Mesenchymal stem cell (in vitro differentiated cells and primary cell): ENCODE measurements around the gene ODF2.
A peak's percentile ranks its signal among the peaks of the same experiment; 100 is the strongest.
"Not testable (repeated sequence)": the region's sequence is repeated elsewhere in the genome, so short reads cannot be mapped to it uniquely, and the experiment has no call there.

Experiments used
- DNase-seq: peaks from one replicate; pipeline ENCODE4 v3.0.0-alpha.2; 2013
- H2AFZ ChIP-seq: one replicate; pipeline ENCODE4 v1.6.1; 2013; ENCODE audit warnings: low read depth, mild to moderate bottlenecking, control low read depth, inconsistent platforms, low read length, moderate library complexity
- H2AK5ac ChIP-seq: 2 replicates; pipeline ENCODE4 v1.6.1; 2013; ENCODE audit warnings: low read length, moderate library complexity, mild to moderate bottlenecking, inconsistent platforms; ENCODE audit not compliant: severe bottlenecking
- H2BK120ac ChIP-seq: one replicate; pipeline ENCODE4 v1.6.1; 2013; ENCODE audit warnings: low read depth, mild to moderate bottlenecking, inconsistent platforms, low read length, moderate library complexity
- H2BK12ac ChIP-seq, 2 experiments: one replicate each; pipeline ENCODE4 v1.6.1; 2013; ENCODE audit warnings: inconsistent platforms in 2 of 2, low read length in 2 of 2, mild to moderate bottlenecking in 2 of 2, moderate library complexity in 2 of 2, control low read depth in 1 of 2
- H2BK15ac ChIP-seq: one replicate; pipeline ENCODE4 v1.6.1; 2013; ENCODE audit warnings: mild to moderate bottlenecking, low read depth, inconsistent platforms; ENCODE audit not compliant: poor library complexity, severe bottlenecking
- H2BK5ac ChIP-seq: 2 replicates; pipeline ENCODE4 v1.6.1; 2013; ENCODE audit warnings: low read depth, mild to moderate bottlenecking, low read length, control low read depth, inconsistent platforms; ENCODE audit not compliant: poor library complexity, severe bottlenecking
- H3K14ac ChIP-seq, 2 experiments: one replicate each; pipeline ENCODE4 v1.6.1; 2013; ENCODE audit warnings: inconsistent platforms in 2 of 2, low read length in 2 of 2, control low read depth in 1 of 2, mild to moderate bottlenecking in 1 of 2, moderate library complexity in 1 of 2
- H3K18ac ChIP-seq, 2 experiments: one replicate each; pipeline ENCODE4 v1.6.1; 2013; ENCODE audit warnings: inconsistent platforms in 2 of 2, low read length in 2 of 2, control low read depth in 1 of 2, low read depth in 1 of 2, mild to moderate bottlenecking in 1 of 2
- H3K23ac ChIP-seq, 2 experiments: one replicate each; pipeline ENCODE4 v1.6.1; 2013; ENCODE audit warnings: inconsistent platforms in 2 of 2, low read length in 2 of 2, mild to moderate bottlenecking in 2 of 2, moderate library complexity in 2 of 2, control low read depth in 1 of 2
- H3K27ac ChIP-seq: 2 replicates; pipeline ENCODE4 v1.5.1; 2013; ENCODE audit warnings: mild to moderate bottlenecking, moderate library complexity, low read length, control low read depth, inconsistent platforms; ENCODE audit not compliant: poor library complexity, severe bottlenecking
- H3K27me3 ChIP-seq, 2 experiments: 2 replicates each; pipeline versions ENCODE4 v1.6.1 to v1.7.0; 2013; ENCODE audit warnings: low read length in 2 of 2, mild to moderate bottlenecking in 2 of 2, moderate library complexity in 2 of 2, control low read depth in 1 of 2, inconsistent platforms in 1 of 2; ENCODE audit not compliant: control insufficient read depth in 1 of 2, insufficient read depth in 1 of 2
- H3K36me3 ChIP-seq, 2 experiments: 2 replicates each; pipeline versions ENCODE4 v1.6.1 to v1.7.0; 2013; ENCODE audit warnings: low read length in 2 of 2, control low read depth in 1 of 2, inconsistent platforms in 1 of 2, low read depth in 1 of 2, mild to moderate bottlenecking in 1 of 2; ENCODE audit not compliant: insufficient read depth in 2 of 2, control insufficient read depth in 1 of 2
- H3K4ac ChIP-seq, 2 experiments: one replicate each; pipeline ENCODE4 v1.6.1; 2013; ENCODE audit warnings: inconsistent platforms in 2 of 2, low read length in 2 of 2, mild to moderate bottlenecking in 2 of 2, moderate library complexity in 2 of 2, control low read depth in 1 of 2, low read depth in 1 of 2
- H3K4me1 ChIP-seq: 2 replicates; pipeline ENCODE4 v1.6.1; 2013; ENCODE audit warnings: low read depth, low read length, control low read depth; ENCODE audit not compliant: control insufficient read depth, insufficient read depth
- H3K4me2 ChIP-seq: 2 replicates; pipeline ENCODE4 v1.6.1; 2013; ENCODE audit warnings: low read length, mild to moderate bottlenecking, inconsistent platforms; ENCODE audit not compliant: poor library complexity, severe bottlenecking
- H3K4me3 ChIP-seq, 2 experiments: 2 replicates each; pipeline versions ENCODE4 v1.5.1 to v1.7.0; 2013; ENCODE audit warnings: low read length in 2 of 2, mild to moderate bottlenecking in 2 of 2, control low read depth in 1 of 2, low read depth in 1 of 2; ENCODE audit not compliant: insufficient read depth in 1 of 2
- H3K79me1 ChIP-seq: replicated peaks from 2 replicates; pipeline ENCODE4 v1.6.1; 2013; ENCODE audit warnings: mild to moderate bottlenecking, control low read depth, low read length, inconsistent platforms; ENCODE audit not compliant: poor library complexity, severe bottlenecking
- H3K9ac ChIP-seq: 2 replicates; pipeline ENCODE4 v1.7.0; 2013; ENCODE audit warnings: mild to moderate bottlenecking, low read length, moderate library complexity
- H3K9me3 ChIP-seq: 2 replicates; pipeline ENCODE4 v1.7.0; 2013; ENCODE audit warnings: mild to moderate bottlenecking, low read length; ENCODE audit not compliant: control insufficient read depth
- H4K8ac ChIP-seq: one replicate; pipeline ENCODE4 v1.6.1; 2013; ENCODE audit warnings: inconsistent platforms, mild to moderate bottlenecking, low read length, moderate library complexity
- H4K91ac ChIP-seq: one replicate; pipeline ENCODE4 v1.6.1; 2013; ENCODE audit warnings: mild to moderate bottlenecking, low read length, inconsistent platforms
- WGBS: methylation state at CpG from one replicate; pipeline ENCODE4 v1.1.7; 2013; ENCODE audit warnings: mixed read lengths; 5-methylcytosine and 5-hydroxymethylcytosine counted together

The ODF2 gene

GRCh38 chr9:128421482-128421996 lies 34.3 kb upstream of the ODF2 start:
- Histone ChIP-seq H3K4me2 (peak overlapping the region; percentile 96), H3K14ac (peak overlapping the region; percentile 6 to 41), H3K18ac (peak overlapping the region; percentile 81 to 82), H3K79me1 (peaks cover 14% of the 10 kb centered on the region), H2AK5ac (peak overlapping the region; percentile 35), H2BK15ac (no peak overlapping the region), H3K27me3 (peaks cover 2 to 22% of the 10 kb centered on the region in 2 experiments), H3K4me3 (peak overlapping the region; percentile 71 to 95), H2BK12ac (peak overlapping the region in 1 of 2 experiments; percentile 21), H3K4me1 (peaks cover 23% of the 10 kb centered on the region), H3K27ac (no peak overlapping the region), H4K91ac (peak overlapping the region; percentile 91), H3K4ac (peak overlapping the region; percentile 19 to 54), H2BK5ac (no peak overlapping the region), H4K8ac (peak overlapping the region; percentile 87), H3K23ac (no peak overlapping the region), H2BK120ac (peak overlapping the region; percentile 71), H3K9ac (peak overlapping the region; percentile 93), H2AFZ (peak overlapping the region; percentile 46), H3K9me3 (no peaks in the 10 kb centered on the region), H3K36me3 (peaks cover 22 to 25% of the 10 kb centered on the region in 2 experiments)
- no peak for DNase-seq
- WGBS = 43% methylated on average over 6 of the region's 11 CpGs

- Histone ChIP-seq H3K4ac (peak overlapping the region; percentile 13 to 19), H3K36me3 (peaks cover 25 to 26% of the 10 kb centered on the region in 2 experiments), H2BK120ac (peak overlapping the region; percentile 71), H3K27me3 (peaks cover 0 to 16% of the 10 kb centered on the region in 2 experiments), H3K4me1 (peaks cover 23% of the 10 kb centered on the region), H4K91ac (peak overlapping the region; percentile 46), H3K79me1 (peaks cover 14% of the 10 kb centered on the region), H3K9ac (peak overlapping the region; percentile 93), H3K4me3 (peak overlapping the region in 1 of 2 experiments; percentile 95)
- not testable (repeated sequence) for H3K9me3 ChIP-seq, H4K8ac ChIP-seq, H3K14ac ChIP-seq, H3K4me2 ChIP-seq, H2AFZ ChIP-seq, H2AK5ac ChIP-seq, DNase-seq, H3K18ac ChIP-seq, H2BK15ac ChIP-seq, H3K27ac ChIP-seq, H3K23ac ChIP-seq, H2BK12ac ChIP-seq, H2BK5ac ChIP-seq
- WGBS = 94% methylated on average over 12 of the region's 13 CpGs
Measured at GRCh38 chr9:128422022-128422782, 33.6 kb upstream of the ODF2 start.

- Histone ChIP-seq H3K14ac (no peak overlapping the region), H3K4me3 (no peak overlapping the region), H3K9ac (no peak overlapping the region), H2BK5ac (no peak overlapping the region), H3K4me1 (peaks cover 23% of the 10 kb centered on the region), H2AFZ (no peak overlapping the region), H3K27ac (no peak overlapping the region), H3K4ac (no peak overlapping the region), H4K8ac (no peak overlapping the region), H3K9me3 (no peaks in the 10 kb centered on the region), H3K27me3 (peaks cover 0 to 10% of the 10 kb centered on the region in 2 experiments), H4K91ac (peak overlapping the region; percentile 46), H2AK5ac (no peak overlapping the region), H3K36me3 (peaks cover 27 to 28% of the 10 kb centered on the region in 2 experiments), H3K4me2 (no peak overlapping the region), H3K79me1 (peaks cover 14% of the 10 kb centered on the region), H2BK15ac (no peak overlapping the region), H2BK120ac (no peak overlapping the region), H2BK12ac (no peak overlapping the region), H3K23ac (no peak overlapping the region), H3K18ac (no peak overlapping the region)
- WGBS = 97% methylated on average over 5 of the region's 5 CpGs
- DNase-seq = no peak
Measured at GRCh38 chr9:128422783-128423150, 33.0 kb upstream of the ODF2 start.

GRCh38 chr9:128423356-128423755 lies 32.5 kb upstream of the ODF2 start:
- not testable (repeated sequence) for H4K91ac ChIP-seq, DNase-seq, H3K27me3 ChIP-seq, H2BK15ac ChIP-seq, H3K9ac ChIP-seq, H3K18ac ChIP-seq, H2BK12ac ChIP-seq, H3K14ac ChIP-seq, H2BK5ac ChIP-seq, H3K4me3 ChIP-seq, H2AFZ ChIP-seq, H3K27ac ChIP-seq, H3K9me3 ChIP-seq, H2AK5ac ChIP-seq, H3K4me2 ChIP-seq, H2BK120ac ChIP-seq, H3K4ac ChIP-seq, H4K8ac ChIP-seq, H3K23ac ChIP-seq
- Histone ChIP-seq H3K79me1 (peaks cover 14% of the 10 kb centered on the region), H3K36me3 (peaks cover 33 to 34% of the 10 kb centered on the region in 2 experiments), H3K4me1 (peaks cover 24% of the 10 kb centered on the region)
- WGBS = 87% methylated on average over 5 of the region's 6 CpGs
